ENCODE data around the gene ZNF74.
A peak's percentile ranks its signal among the peaks of the same experiment; 100 is the strongest.

GRCh38 chr22:20418211-20418788 is 24.3 kb downstream of the ZNF74 start:
- TF ChIP-seq CTCF (conservative IDR thresholded peaks at IDR 0.05 in 1 of 2, IDR thresholded peaks at IDR 0.05 in 1 of 2; ENCODE audit: low read depth in 1 of 2, low read length in 2 of 2): peak; percentile 82 to 84
- no peak for TF ChIP-seq EZH2 (IDR thresholded peaks at IDR 0.05; ENCODE audit: low read length, missing control alignments)

All from fibroblast of lung (primary cell).